ENCODE measurements around the gene MRPL3.

Gene MRPL3

DNA sequence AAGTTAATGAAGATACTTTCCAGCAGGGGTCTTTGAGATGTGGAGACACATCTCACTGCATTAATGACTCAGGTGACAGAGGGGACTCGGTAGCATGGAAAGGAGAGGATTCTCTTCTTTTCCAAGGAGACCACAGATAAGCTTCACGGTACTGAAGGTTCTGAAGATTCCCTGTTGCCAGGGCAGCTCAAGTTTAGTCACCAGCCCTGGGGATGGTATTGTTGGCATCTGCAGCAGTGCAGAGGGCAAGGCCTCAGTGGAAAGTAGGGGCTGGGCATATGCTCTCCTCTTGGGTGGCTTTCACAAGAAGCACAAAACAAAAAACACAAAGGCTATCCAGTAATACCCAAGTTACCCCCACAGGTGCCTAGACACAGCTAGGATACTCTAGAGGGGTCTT lies 38.0 kb upstream of the MRPL3 start:
- no peaks in the 10 kb centered on the region for H3K9me2 ChIP-seq (replicated peaks; ENCODE audit: insufficient read depth, low read length)
- H2AFZ ChIP-seq (ENCODE audit: low read depth, low read length, severe bottlenecking) = no peak overlapping the region
- no peak overlapping the region for H3K27ac ChIP-seq (ENCODE audit: low read depth, low read length)
- no peaks in the 10 kb centered on the region for H3F3A ChIP-seq (ENCODE audit: insufficient read depth)
- H3K4me2 ChIP-seq (ENCODE audit: low read depth, low read length, poor library complexity, severe bottlenecking) = no peak overlapping the region
- no peaks in the 10 kb centered on the region for H3K79me2 ChIP-seq (ENCODE audit: insufficient read depth, low read length)
- no peaks in the 10 kb centered on the region for H3K27me3 ChIP-seq (ENCODE audit: low read length)
- no peak overlapping the region for H3K4me3 ChIP-seq (ENCODE audit: insufficient read depth, low read length, poor library complexity, severe bottlenecking)
- no peaks in the 10 kb centered on the region for H4K20me1 ChIP-seq (ENCODE audit: low read depth, low read length)
- no peaks in the 10 kb centered on the region for H3K36me3 ChIP-seq (ENCODE audit: low read length)
- H3K9ac ChIP-seq (ENCODE audit: low read length) = no peak overlapping the region
- TF ChIP-seq, protein P1, sequence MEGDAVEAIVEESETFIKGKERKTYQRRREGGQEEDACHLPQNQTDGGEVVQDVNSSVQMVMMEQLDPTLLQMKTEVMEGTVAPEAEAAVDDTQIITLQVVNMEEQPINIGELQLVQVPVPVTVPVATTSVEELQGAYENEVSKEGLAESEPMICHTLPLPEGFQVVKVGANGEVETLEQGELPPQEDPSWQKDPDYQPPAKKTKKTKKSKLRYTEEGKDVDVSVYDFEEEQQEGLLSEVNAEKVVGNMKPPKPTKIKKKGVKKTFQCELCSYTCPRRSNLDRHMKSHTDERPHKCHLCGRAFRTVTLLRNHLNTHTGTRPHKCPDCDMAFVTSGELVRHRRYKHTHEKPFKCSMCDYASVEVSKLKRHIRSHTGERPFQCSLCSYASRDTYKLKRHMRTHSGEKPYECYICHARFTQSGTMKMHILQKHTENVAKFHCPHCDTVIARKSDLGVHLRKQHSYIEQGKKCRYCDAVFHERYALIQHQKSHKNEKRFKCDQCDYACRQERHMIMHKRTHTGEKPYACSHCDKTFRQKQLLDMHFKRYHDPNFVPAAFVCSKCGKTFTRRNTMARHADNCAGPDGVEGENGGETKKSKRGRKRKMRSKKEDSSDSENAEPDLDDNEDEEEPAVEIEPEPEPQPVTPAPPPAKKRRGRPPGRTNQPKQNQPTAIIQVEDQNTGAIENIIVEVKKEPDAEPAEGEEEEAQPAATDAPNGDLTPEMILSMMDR (IDR thresholded peaks at IDR 0.05; ENCODE audit: insufficient read depth, low read length, poor library complexity, severe bottlenecking) = no peak
- no peak for TF ChIP-seq EZH2phosphoT487 (conservative IDR thresholded peaks at IDR 0.05; ENCODE audit: low read length)
- H3K9me3 ChIP-seq (ENCODE audit: insufficient read depth, low read length) = no peaks in the 10 kb centered on the region

GRCh38 chr3:131540143-131540542 lies 37.4 kb upstream of the MRPL3 start:
- Histone ChIP-seq H3K4me3 (ENCODE audit: insufficient read depth, low read length, poor library complexity, severe bottlenecking) (no peak overlapping the region), H3K27ac (ENCODE audit: low read depth, low read length) (no peak overlapping the region), H3K79me2 (ENCODE audit: insufficient read depth, low read length) (no peaks in the 10 kb centered on the region), H2AFZ (ENCODE audit: low read depth, low read length, severe bottlenecking) (no peak overlapping the region), H3K36me3 (ENCODE audit: low read length) (no peaks in the 10 kb centered on the region), H3K4me2 (ENCODE audit: low read depth, low read length, poor library complexity, severe bottlenecking) (no peak overlapping the region), H3K27me3 (ENCODE audit: low read length) (no peaks in the 10 kb centered on the region), H3K9ac (ENCODE audit: low read length) (no peak overlapping the region), H3K9me3 (ENCODE audit: insufficient read depth, low read length) (no peaks in the 10 kb centered on the region), H3F3A (ENCODE audit: insufficient read depth) (no peaks in the 10 kb centered on the region), H3K9me2 (replicated peaks; ENCODE audit: insufficient read depth, low read length) (no peaks in the 10 kb centered on the region), H4K20me1 (ENCODE audit: low read depth, low read length) (no peaks in the 10 kb centered on the region)
- TF ChIP-seq EZH2phosphoT487 (conservative IDR thresholded peaks at IDR 0.05; ENCODE audit: low read length) = no peak
- TF ChIP-seq, protein P1 (IDR thresholded peaks at IDR 0.05; ENCODE audit: insufficient read depth, low read length, poor library complexity, severe bottlenecking) = no peak

GRCh38 chr3:131538968-131539367 lies 36.2 kb upstream of the MRPL3 start:
- Histone ChIP-seq H3K9me2 (replicated peaks; ENCODE audit: insufficient read depth, low read length) (no peaks in the 10 kb centered on the region), H3K4me3 (ENCODE audit: insufficient read depth, low read length, poor library complexity, severe bottlenecking) (no peak overlapping the region), H3K27ac (ENCODE audit: low read depth, low read length) (no peak overlapping the region), H3K27me3 (ENCODE audit: low read length) (no peaks in the 10 kb centered on the region), H3K79me2 (ENCODE audit: insufficient read depth, low read length) (no peaks in the 10 kb centered on the region), H3K4me2 (ENCODE audit: low read depth, low read length, poor library complexity, severe bottlenecking) (no peak overlapping the region), H4K20me1 (ENCODE audit: low read depth, low read length) (no peaks in the 10 kb centered on the region), H2AFZ (ENCODE audit: low read depth, low read length, severe bottlenecking) (no peak overlapping the region), H3K9me3 (ENCODE audit: insufficient read depth, low read length) (no peaks in the 10 kb centered on the region), H3F3A (ENCODE audit: insufficient read depth) (no peaks in the 10 kb centered on the region), H3K9ac (ENCODE audit: low read length) (no peak overlapping the region), H3K36me3 (ENCODE audit: low read length) (no peaks in the 10 kb centered on the region)
- TF ChIP-seq, protein P1 (IDR thresholded peaks at IDR 0.05; ENCODE audit: insufficient read depth, low read length, poor library complexity, severe bottlenecking) = no peak
- no peak for TF ChIP-seq EZH2phosphoT487 (conservative IDR thresholded peaks at IDR 0.05; ENCODE audit: low read length)
